RWPE1 (cell line): Measurements from ENCODE around the gene PIP4K2C.

Experiments
- CTCF ChIA-PET: fragments of 350-600 bp; sonication (Branson Sonifier 250); formaldehyde crosslinking; extraction: SDS; loops from one replicate; lab custom pipeline; 2021; lab: Yijun Ruan, JAX
- POLR2A ChIA-PET: fragments of 400-600 bp; formaldehyde crosslinking; extraction: SDS; loops from one replicate; lab custom pipeline; 2020; ENCODE audit warnings: antibody characterized with exemption; ENCODE audit not compliant: low non-redundant PET; lab: Yijun Ruan, JAX
- DNase-seq: peaks from one replicate; pipeline ENCODE4 v3.0.0; 2012; ENCODE audit warnings: low spot score
- H3K27ac ChIP-seq: fragments of 450-650 bp; 2 replicates; pipeline ENCODE4 v1.5.1; 2017
- CTCF ChIP-seq: fragments of 450-650 bp; conservative IDR thresholded peaks from 2 replicates; pipeline ENCODE4 v1.5.1; 2017; ENCODE audit warnings: low read depth, mild to moderate bottlenecking

Gene PIP4K2C

GRCh38 chr12:57579011-57579410 lies 12.0 kb upstream of the PIP4K2C start:
- ChIA-PET POLR2A (no interaction called here), CTCF (no interaction called here)
- H3K27ac ChIP-seq: no peak overlapping the region
- DNase-seq: no peak
- TF ChIP-seq CTCF: no peak

GRCh38 chr12:57579677-57580465 lies 11.1 kb upstream of the PIP4K2C start:
- no peak for TF ChIP-seq CTCF
- CTCF ChIA-PET: interaction anchor here (0.7 kb wide), 1 partner anchor 53 kb away, joined by 4 read pairs; the partner anchor contains the start of gene B4GALNT1
- no peak overlapping the region for H3K27ac ChIP-seq
- POLR2A ChIA-PET: no interaction called here
- no peak for DNase-seq

DNA sequence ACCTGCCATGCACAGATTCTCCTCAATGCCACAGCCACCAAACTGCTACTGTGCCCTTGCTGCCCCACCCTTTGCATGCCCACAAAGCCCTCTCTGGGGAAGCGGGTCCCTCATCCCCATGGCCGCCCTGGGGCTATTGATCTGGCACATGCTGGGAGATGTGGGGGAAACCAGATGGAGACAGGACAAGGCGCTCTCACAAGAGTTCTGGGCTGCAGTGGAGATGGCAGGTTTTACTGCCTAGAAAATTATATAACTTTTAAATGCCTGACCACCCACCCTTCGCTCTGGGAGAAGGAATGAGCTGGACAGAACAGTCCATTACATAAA lies 10.6 kb upstream of the PIP4K2C start:
- H3K27ac ChIP-seq: no peak overlapping the region
- TF ChIP-seq CTCF: no peak
- no peak for DNase-seq
- ChIA-PET CTCF (no interaction called here), POLR2A (no interaction called here)

- POLR2A ChIA-PET: no interaction called here
- DNase-seq: no peak
- H3K27ac ChIP-seq: no peak overlapping the region
- CTCF ChIA-PET: interaction anchor here (0.5 to 0.9 kb wide), 5 partner anchors 14 to 126 kb away, joined by 4 to 8 read pairs (median 4); partner anchors contain the start of genes B4GALNT1 and OS9
- TF ChIP-seq CTCF: no peak
Observed at GRCh38 chr12:57581802-57582201, 9.2 kb upstream of the PIP4K2C start.

DNA sequence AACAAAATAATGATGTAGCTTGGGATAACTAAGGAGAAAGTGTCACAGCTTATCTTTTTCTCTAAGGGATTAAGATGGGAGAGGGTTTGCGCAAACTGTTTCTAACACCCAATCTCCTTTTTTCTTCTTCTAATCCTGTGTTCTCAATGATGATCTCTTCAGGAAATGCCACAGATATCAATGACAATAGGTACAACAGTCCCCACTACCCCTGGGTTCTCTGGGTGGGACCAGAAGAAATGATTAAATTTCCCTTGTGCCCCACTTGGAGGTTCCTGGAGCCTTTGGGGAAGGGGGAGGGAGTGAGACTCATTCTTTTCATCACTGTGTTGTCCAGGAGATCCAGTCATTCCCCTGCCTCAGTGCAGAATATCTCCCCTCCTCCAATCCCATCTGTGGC lies 8.6 kb upstream of the PIP4K2C start:
- no peak overlapping the region for H3K27ac ChIP-seq
- ChIA-PET POLR2A (no interaction called here), CTCF (interaction anchor here (0.6 to 2.0 kb wide), 14 partner anchors 10 to 111 kb away, joined by 3 to 32 read pairs (median 10); partner anchors contain the start of genes B4GALNT1 and OS9)
- no peak for TF ChIP-seq CTCF
- DNase-seq: no peak

- ChIA-PET POLR2A (no interaction called here), CTCF (interaction anchor here (0.5 to 2.0 kb wide), 40 partner anchors 8 to 1684 kb away, joined by 3 to 32 read pairs (median 5); partner anchors contain the start of genes ARHGEF25, B4GALNT1, EEF1AKMT3 and METTL1)
- no peak overlapping the region for H3K27ac ChIP-seq
- peak; percentile 92 for TF ChIP-seq CTCF
- DNase-seq: peak; percentile 83
Observed at GRCh38 chr12:57583008-57583831, 7.8 kb upstream of the PIP4K2C start.
